ENCODE results near the gene PF4V1.

Gene PF4V1

GRCh38 chr4:73844345-73844744, 8.8 kb upstream of the PF4V1 start:
- WGBS (ENCODE audit: insufficient coverage) = no CpG with 5 or more reads among the region's 3 CpGs
- DNase-seq = peak in 2 of 3 donors; percentile 28 to 43
- Histone ChIP-seq H3K36me3 (ENCODE audit: control insufficient read depth in 4 of 4, insufficient read depth in 4 of 4, low read length in 3 of 4) (no peaks in the 10 kb centered on the region), H3K27ac (ENCODE audit: insufficient read depth in 1 of 2, low read depth in 1 of 2, low read length in 2 of 2, poor library complexity in 1 of 2, severe bottlenecking in 2 of 2) (no peak overlapping the region), H3K4me3 (ENCODE audit: control insufficient read depth in 1 of 7, extremely low read depth in 1 of 7, insufficient read depth in 4 of 7, low read depth in 2 of 7, low read length in 6 of 7) (no peak overlapping the region), H3K27me3 (replicated peaks in 2 of 5; ENCODE audit: control insufficient read depth in 4 of 5, insufficient read depth in 5 of 5, low read length in 4 of 5) (no peaks in the 10 kb centered on the region), H3K9me3 (ENCODE audit: control extremely low read depth in 1 of 5, control insufficient read depth in 4 of 5, insufficient read depth in 2 of 5, low read depth in 1 of 5, low read length in 4 of 5) (no peaks in the 10 kb centered on the region), H3K4me1 (ENCODE audit: control extremely low read depth in 1 of 4, control insufficient read depth in 4 of 4, insufficient read depth in 4 of 4, low read length in 3 of 4) (peaks cover 0 to 7% (median 3%) of the 10 kb centered on the region in 4 experiments)
- ChIA-PET CTCF (interaction anchor here (0.9 kb wide), 1 partner anchor 10 kb away, joined by 3 read pairs; no protein-coding TSS in a partner anchor), POLR2A (interaction anchor here (0.6 kb wide), 1 partner anchor 1257 kb away, joined by 3 read pairs; no protein-coding TSS in a partner anchor)

- CTCF ChIA-PET = interaction anchor here (0.9 kb wide), 2 partner anchors 9 kb away, joined by 3 read pairs; no protein-coding TSS in a partner anchor
These were observed 8.3 kb upstream of the PF4V1 start for GRCh38 chr4:73844806-73845205.

GRCh38 chr4:73847526-73848182, 5.4 kb upstream of the PF4V1 start:
- H3K9me3 ChIP-seq (ENCODE audit: control extremely low read depth in 1 of 5, control insufficient read depth in 4 of 5, insufficient read depth in 2 of 5, low read depth in 1 of 5, low read length in 4 of 5) = no peaks in the 10 kb centered on the region
- no peak overlapping the region for H3K27ac ChIP-seq (ENCODE audit: insufficient read depth in 1 of 2, low read depth in 1 of 2, low read length in 2 of 2, poor library complexity in 1 of 2, severe bottlenecking in 2 of 2)
- H3K4me3 ChIP-seq (ENCODE audit: control insufficient read depth in 1 of 7, extremely low read depth in 1 of 7, insufficient read depth in 4 of 7, low read depth in 2 of 7, low read length in 6 of 7) = no peak overlapping the region
- no peaks in the 10 kb centered on the region for H3K27me3 ChIP-seq (replicated peaks in 2 of 5; ENCODE audit: control insufficient read depth in 4 of 5, insufficient read depth in 5 of 5, low read length in 4 of 5)
- peaks cover 0 to 7% (median 3%) of the 10 kb centered on the region in 4 experiments for H3K4me1 ChIP-seq (ENCODE audit: control extremely low read depth in 1 of 4, control insufficient read depth in 4 of 4, insufficient read depth in 4 of 4, low read length in 3 of 4)
- 86% methylated on average over 1 of the region's 3 CpGs for WGBS (ENCODE audit: insufficient coverage)
- ChIA-PET POLR2A (interaction anchor here (0.6 kb wide), 1 partner anchor 60 kb away, joined by 3 read pairs; no protein-coding TSS in a partner anchor), CTCF (interaction anchor here (0.6 to 1.2 kb wide), 5 partner anchors 12 to 36 kb away, joined by 3 to 4 read pairs (median 3); partner anchors contain the start of gene CXCL6)
- no peaks in the 10 kb centered on the region for H3K36me3 ChIP-seq (ENCODE audit: control insufficient read depth in 4 of 4, insufficient read depth in 4 of 4, low read length in 3 of 4)
- peak in 2 of 3 donors; percentile 28 to 48 for DNase-seq

More at GRCh38 chr4:73844806-73845205, 8.3 kb upstream of the PF4V1 start:
- H3K27me3 ChIP-seq (replicated peaks in 2 of 5; ENCODE audit: control insufficient read depth in 4 of 5, insufficient read depth in 5 of 5, low read length in 4 of 5) = no peaks in the 10 kb centered on the region
- H3K36me3 ChIP-seq (ENCODE audit: control insufficient read depth in 4 of 4, insufficient read depth in 4 of 4, low read length in 3 of 4) = no peaks in the 10 kb centered on the region
- 100% methylated on average over 1 of the region's 2 CpGs for WGBS (ENCODE audit: insufficient coverage)
- no peaks in the 10 kb centered on the region for H3K9me3 ChIP-seq (ENCODE audit: control extremely low read depth in 1 of 5, control insufficient read depth in 4 of 5, insufficient read depth in 2 of 5, low read depth in 1 of 5, low read length in 4 of 5)
- peaks cover 0 to 7% (median 3%) of the 10 kb centered on the region in 4 experiments for H3K4me1 ChIP-seq (ENCODE audit: control extremely low read depth in 1 of 4, control insufficient read depth in 4 of 4, insufficient read depth in 4 of 4, low read length in 3 of 4)
- POLR2A ChIA-PET = interaction anchor here (0.6 kb wide), 1 partner anchor 1258 kb away, joined by 3 read pairs; no protein-coding TSS in a partner anchor
- H3K4me3 ChIP-seq (ENCODE audit: control insufficient read depth in 1 of 7, extremely low read depth in 1 of 7, insufficient read depth in 4 of 7, low read depth in 2 of 7, low read length in 6 of 7) = no peak overlapping the region
- DNase-seq = no peak
- H3K27ac ChIP-seq (ENCODE audit: insufficient read depth in 1 of 2, low read depth in 1 of 2, low read length in 2 of 2, poor library complexity in 1 of 2, severe bottlenecking in 2 of 2) = no peak overlapping the region

- no peak overlapping the region for H3K4me3 ChIP-seq (ENCODE audit: control insufficient read depth in 1 of 7, extremely low read depth in 1 of 7, insufficient read depth in 4 of 7, low read depth in 2 of 7, low read length in 6 of 7)
- POLR2A ChIA-PET = no interaction called here
- H3K4me1 ChIP-seq (ENCODE audit: control extremely low read depth in 1 of 4, control insufficient read depth in 4 of 4, insufficient read depth in 4 of 4, low read length in 3 of 4) = peaks cover 0 to 10% (median 5%) of the 10 kb centered on the region in 4 experiments
- H3K9me3 ChIP-seq (ENCODE audit: control extremely low read depth in 1 of 5, control insufficient read depth in 4 of 5, insufficient read depth in 2 of 5, low read depth in 1 of 5, low read length in 4 of 5) = no peaks in the 10 kb centered on the region
- H3K27ac ChIP-seq (ENCODE audit: insufficient read depth in 1 of 2, low read depth in 1 of 2, low read length in 2 of 2, poor library complexity in 1 of 2, severe bottlenecking in 2 of 2) = no peak overlapping the region
- H3K27me3 ChIP-seq (replicated peaks in 2 of 5; ENCODE audit: control insufficient read depth in 4 of 5, insufficient read depth in 5 of 5, low read length in 4 of 5) = peaks cover 0 to 5% (median 0%) of the 10 kb centered on the region in 5 experiments
- WGBS (ENCODE audit: insufficient coverage) = 100% methylated on average over 1 of the region's 1 CpG
- DNase-seq = no peak
- CTCF ChIA-PET = interaction anchor here (0.6 to 3.3 kb wide), 3 partner anchors 16 to 36 kb away, joined by 3 to 9 read pairs (median 4); no protein-coding TSS in a partner anchor
- no peaks in the 10 kb centered on the region for H3K36me3 ChIP-seq (ENCODE audit: control insufficient read depth in 4 of 4, insufficient read depth in 4 of 4, low read length in 3 of 4)
These were observed 4.8 kb upstream of the PF4V1 start for GRCh38 chr4:73848183-73848777.

DNA sequence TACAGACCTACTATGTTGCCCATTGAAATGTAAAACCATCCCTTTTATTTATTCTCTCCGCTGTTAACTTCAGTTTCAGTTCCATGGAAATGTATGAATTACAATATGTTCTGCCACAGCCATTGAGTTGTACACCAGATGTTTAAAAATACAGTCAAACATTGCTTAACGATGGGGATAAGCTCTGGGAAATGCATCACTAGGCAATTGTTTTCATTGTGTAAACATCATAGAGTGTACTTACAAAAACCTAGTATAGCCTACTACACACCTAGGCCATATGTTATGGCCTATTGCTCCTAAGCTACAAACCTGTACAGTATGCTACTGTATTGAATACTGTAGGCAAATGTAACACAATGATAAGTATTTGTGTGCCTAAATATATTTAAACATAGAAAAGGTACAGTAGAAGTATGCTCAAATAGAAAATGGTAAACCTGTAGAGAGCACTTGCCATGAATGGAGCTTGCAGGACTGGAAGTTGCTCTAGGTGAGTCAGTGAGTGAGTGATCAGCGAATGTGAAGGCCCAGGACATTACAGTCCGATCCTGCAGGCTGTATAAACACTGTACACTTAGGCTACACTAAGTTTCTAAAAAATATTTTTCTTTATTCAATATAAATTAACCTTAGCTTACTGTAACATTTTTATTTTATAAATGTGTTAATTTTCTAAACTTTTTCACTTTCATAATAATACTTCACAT, 2.7 kb upstream of the PF4V1 start:
- Histone ChIP-seq H3K4me3 (ENCODE audit: control insufficient read depth in 1 of 7, extremely low read depth in 1 of 7, insufficient read depth in 4 of 7, low read depth in 2 of 7, low read length in 6 of 7) (no peak overlapping the region), H3K27me3 (replicated peaks in 2 of 5; ENCODE audit: control insufficient read depth in 4 of 5, insufficient read depth in 5 of 5, low read length in 4 of 5) (peaks cover 0 to 9% (median 7%) of the 10 kb centered on the region in 5 experiments), H3K4me1 (ENCODE audit: control extremely low read depth in 1 of 4, control insufficient read depth in 4 of 4, insufficient read depth in 4 of 4, low read length in 3 of 4) (peaks cover 0 to 16% (median 7%) of the 10 kb centered on the region in 4 experiments), H3K9me3 (ENCODE audit: control extremely low read depth in 1 of 5, control insufficient read depth in 4 of 5, insufficient read depth in 2 of 5, low read depth in 1 of 5, low read length in 4 of 5) (no peaks in the 10 kb centered on the region), H3K27ac (ENCODE audit: insufficient read depth in 1 of 2, low read depth in 1 of 2, low read length in 2 of 2, poor library complexity in 1 of 2, severe bottlenecking in 2 of 2) (no peak overlapping the region), H3K36me3 (ENCODE audit: control insufficient read depth in 4 of 4, insufficient read depth in 4 of 4, low read length in 3 of 4) (no peaks in the 10 kb centered on the region)
- ChIA-PET CTCF (interaction anchor here (0.7 to 3.3 kb wide), 9 partner anchors 8 to 180 kb away, joined by 3 to 9 read pairs (median 3); no protein-coding TSS in a partner anchor), POLR2A (interaction anchor here (0.6 kb wide), 1 partner anchor 260 kb away, joined by 3 read pairs; no protein-coding TSS in a partner anchor)
- DNase-seq = no peak
- 100% methylated on average over 1 of the region's 4 CpGs for WGBS (ENCODE audit: insufficient coverage)

- Histone ChIP-seq H3K4me3 (ENCODE audit: control insufficient read depth in 1 of 7, extremely low read depth in 1 of 7, insufficient read depth in 4 of 7, low read depth in 2 of 7, low read length in 6 of 7) (no peak overlapping the region), H3K4me1 (ENCODE audit: control extremely low read depth in 1 of 4, control insufficient read depth in 4 of 4, insufficient read depth in 4 of 4, low read length in 3 of 4) (peaks cover 0 to 16% (median 7%) of the 10 kb centered on the region in 4 experiments), H3K36me3 (ENCODE audit: control insufficient read depth in 4 of 4, insufficient read depth in 4 of 4, low read length in 3 of 4) (no peaks in the 10 kb centered on the region), H3K9me3 (ENCODE audit: control extremely low read depth in 1 of 5, control insufficient read depth in 4 of 5, insufficient read depth in 2 of 5, low read depth in 1 of 5, low read length in 4 of 5) (no peaks in the 10 kb centered on the region), H3K27me3 (replicated peaks in 2 of 5; ENCODE audit: control insufficient read depth in 4 of 5, insufficient read depth in 5 of 5, low read length in 4 of 5) (peaks cover 0 to 9% (median 7%) of the 10 kb centered on the region in 5 experiments), H3K27ac (ENCODE audit: insufficient read depth in 1 of 2, low read depth in 1 of 2, low read length in 2 of 2, poor library complexity in 1 of 2, severe bottlenecking in 2 of 2) (no peak overlapping the region)
- ChIA-PET CTCF (interaction anchor here (0.7 to 3.3 kb wide), 6 partner anchors 8 to 121 kb away, joined by 3 to 9 read pairs (median 4); no protein-coding TSS in a partner anchor), POLR2A (no interaction called here)
- WGBS (ENCODE audit: insufficient coverage) = no CpG with 5 or more reads among the region's 1 CpG
- DNase-seq = no peak
These were observed 1.8 kb upstream of the PF4V1 start for GRCh38 chr4:73851293-73851692.

Measured in common myeloid progenitor, CD34-positive (primary cell).